Measurements from ENCODE around the gene SPG11.
"Not testable (repeated sequence)": the region's sequence is repeated elsewhere in the genome, so short reads cannot be mapped to it uniquely, and the experiment has no call there.

- TF ChIP-seq CTCF (IDR thresholded peaks at IDR 0.05; ENCODE audit: low read depth, low read length, poor library complexity, severe bottlenecking); EZH2phosphoT487 (IDR thresholded peaks at IDR 0.05; ENCODE audit: borderline replicate concordance, low read length): not testable (repeated sequence)
These were observed 38.2 kb downstream of the SPG11 start for GRCh38 chr15:44625286-44625685.
